Brain pericyte (primary cell): Measurements from ENCODE around the gene BATF.
"Not testable (repeated sequence)": the region's sequence is repeated elsewhere in the genome, so short reads cannot be mapped to it uniquely, and the experiment has no call there.

ENCODE experiments used
- DNase-seq: peaks from one replicate; pipeline ENCODE4 v3.0.0-alpha.2; 2012; ENCODE audit warnings: low read depth, low spot score

The BATF gene, protein sequence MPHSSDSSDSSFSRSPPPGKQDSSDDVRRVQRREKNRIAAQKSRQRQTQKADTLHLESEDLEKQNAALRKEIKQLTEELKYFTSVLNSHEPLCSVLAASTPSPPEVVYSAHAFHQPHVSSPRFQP

DNA sequence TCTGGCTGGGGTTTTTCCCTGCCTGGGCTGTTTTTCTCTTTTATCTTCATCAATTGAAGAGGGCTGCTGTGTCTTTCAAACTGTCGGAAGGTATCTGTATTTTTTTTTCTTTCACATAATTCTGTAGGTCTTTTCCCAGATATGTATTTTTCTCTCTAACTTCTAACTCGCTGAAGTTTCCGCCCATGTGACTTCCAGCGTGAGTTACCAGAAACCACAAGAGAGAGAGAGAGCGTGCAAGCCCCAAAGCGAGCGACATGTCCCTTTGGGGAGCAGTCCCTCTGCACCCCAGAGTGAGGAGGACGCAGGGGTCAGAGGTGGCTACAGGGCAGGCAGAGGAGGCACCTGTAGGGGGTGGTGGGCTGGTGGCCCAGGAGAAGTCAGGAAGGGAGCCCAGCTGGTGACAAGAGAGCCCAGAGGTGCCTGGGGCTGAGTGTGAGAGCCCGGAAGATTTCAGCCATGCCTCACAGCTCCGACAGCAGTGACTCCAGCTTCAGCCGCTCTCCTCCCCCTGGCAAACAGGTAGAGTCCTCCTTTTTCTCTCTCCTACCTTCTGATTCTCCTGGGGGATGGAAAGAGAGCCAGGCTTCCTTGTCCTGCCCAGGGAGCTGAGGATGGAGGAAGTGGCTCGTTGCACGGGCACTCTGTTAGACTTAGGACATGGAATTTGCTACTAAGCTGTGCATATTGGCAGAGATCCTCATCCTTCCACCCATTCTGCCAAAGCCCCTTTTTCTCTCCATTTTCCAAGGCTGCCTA, at the start of gene BATF:
TSS of gene BATF (plus strand) at position 246 of the 759 bp plus-strand sequence. CDS start at position 460, 214 bp downstream.
- no peak for DNase-seq

DNA sequence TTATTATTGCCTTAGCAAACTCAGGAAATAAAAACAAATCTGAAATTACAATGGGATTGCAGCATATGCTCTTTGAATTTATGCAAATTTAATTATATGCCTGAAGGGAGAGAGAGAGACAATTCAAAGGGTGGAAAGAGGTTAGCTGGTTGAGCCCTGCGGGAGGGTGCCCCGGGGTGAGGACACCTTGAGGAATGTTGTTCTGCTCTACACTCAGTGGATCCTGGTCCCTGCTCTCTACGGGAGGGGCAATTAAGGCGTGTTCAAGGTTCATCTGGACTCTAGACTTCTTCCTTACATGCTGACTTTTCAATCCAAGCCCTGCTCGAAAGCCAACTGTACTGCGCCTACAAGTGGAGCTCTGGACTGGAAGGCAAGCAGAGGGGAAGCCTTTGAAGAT, 48.1 kb upstream of the BATF start:
- not testable (repeated sequence) for DNase-seq

DNA sequence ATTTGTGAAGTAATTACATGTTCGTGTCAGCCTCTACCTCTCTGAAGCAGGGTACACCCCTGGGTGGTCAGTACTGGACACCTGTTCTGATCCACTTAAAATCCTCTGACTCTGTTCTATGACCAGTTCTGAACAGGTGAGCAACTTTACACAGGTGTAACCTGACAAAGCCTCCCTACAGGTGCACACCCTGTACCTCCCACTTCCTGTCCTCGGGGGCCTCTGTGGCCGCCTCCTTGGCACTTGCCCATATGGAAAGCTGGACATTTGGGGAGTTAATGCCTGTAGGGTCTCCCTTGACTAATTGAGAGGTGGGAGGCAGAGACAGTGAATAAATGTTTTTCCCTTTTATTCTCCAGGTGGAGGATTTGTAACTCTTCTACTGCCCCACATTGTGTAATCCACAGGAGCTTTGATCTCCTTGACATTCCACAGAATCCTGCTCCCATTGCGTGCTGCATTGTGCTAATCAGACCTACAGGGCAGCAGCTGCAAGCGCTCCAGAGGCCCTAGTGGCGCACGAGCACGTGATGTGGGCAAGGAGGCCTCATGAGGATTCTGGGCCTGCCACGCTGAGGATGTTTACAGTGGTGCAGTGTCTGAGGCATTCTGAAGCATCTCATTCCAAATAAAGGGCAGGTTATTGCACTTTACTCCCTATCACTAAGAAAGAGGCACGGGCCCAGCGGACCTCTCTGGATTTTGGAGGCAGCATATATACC, 45.8 kb upstream of the BATF start:
- DNase-seq: no peak

DNA sequence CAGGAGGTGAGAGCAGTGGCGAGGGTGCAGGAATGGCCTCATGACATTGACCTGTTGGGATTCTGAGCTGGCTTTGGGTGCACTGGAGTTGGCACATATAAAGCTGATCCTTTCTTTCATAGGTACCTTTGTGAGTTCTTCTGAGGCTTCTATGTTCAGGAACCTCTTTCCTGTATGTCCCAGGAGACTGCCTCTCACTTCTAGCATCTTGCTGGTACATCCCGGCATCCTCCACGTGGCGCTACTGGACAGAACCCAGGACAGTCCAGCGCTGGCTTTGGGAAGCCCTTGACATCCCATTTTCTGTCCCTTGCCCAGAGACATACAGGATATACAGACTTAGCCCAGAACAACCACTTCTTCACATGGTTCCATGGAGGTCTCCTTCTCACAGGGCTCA, 44.4 kb upstream of the BATF start:
- no peak for DNase-seq

DNA sequence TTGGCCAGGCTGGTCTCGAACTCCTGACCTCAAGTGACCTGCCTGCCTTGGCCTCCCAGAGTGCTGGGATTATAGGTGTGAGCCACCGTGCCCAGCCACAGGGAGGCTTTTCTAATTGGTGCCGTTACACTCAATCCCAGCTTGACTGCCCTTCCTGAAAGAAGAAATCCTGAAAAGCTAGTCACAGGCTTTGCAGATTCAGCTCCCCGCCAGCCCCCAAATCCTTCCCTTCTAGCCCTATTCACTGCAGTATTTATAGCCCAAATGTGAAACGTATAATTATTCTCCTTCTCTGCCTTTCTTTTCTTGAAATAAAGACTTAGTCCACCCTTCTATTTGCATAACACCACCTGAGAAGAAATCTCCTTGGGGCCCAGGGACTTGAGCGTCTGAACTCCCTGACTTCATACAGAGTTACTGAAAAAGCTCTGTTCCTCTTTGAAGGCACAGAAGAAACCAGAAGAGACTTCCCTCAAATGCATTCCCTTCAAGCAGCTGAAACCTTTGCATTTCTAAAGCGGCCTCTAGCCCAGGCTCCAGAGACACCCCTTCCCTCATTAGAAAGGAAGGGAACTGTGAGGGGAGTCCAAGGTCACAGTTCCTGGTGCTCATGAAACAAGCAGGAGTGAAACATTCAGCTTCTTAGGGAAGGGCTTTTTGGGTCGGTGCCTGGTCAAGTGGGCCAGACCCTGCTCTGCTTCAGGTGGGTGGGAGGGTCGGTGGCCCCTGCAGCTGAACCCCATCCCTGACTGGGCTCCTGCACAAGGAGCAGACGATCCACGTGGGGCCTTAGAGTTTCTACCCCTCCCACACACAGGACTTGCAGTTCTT, 42.3 kb upstream of the BATF start:
- DNase-seq: no peak

DNA sequence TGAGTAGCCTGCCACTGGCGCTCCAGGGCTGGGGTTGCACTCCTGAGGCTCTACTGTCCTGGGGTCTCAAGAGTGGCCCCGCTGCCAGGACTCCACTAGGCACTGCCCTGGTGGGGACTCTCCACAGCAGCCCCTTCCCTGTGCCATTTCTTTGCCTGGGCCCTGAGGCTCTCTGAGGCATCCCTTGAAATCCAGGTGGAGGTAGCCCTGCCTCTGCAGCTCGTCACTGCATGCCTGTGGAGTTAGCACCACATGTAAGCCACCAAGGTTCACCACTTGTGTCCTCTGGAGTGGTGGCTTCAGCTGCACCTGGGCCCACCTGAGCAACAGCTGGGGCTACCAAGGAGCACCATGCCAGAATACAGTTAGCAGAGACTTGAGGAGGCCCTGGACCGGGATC, 39.9 kb upstream of the BATF start:
- DNase-seq: no peak

DNA sequence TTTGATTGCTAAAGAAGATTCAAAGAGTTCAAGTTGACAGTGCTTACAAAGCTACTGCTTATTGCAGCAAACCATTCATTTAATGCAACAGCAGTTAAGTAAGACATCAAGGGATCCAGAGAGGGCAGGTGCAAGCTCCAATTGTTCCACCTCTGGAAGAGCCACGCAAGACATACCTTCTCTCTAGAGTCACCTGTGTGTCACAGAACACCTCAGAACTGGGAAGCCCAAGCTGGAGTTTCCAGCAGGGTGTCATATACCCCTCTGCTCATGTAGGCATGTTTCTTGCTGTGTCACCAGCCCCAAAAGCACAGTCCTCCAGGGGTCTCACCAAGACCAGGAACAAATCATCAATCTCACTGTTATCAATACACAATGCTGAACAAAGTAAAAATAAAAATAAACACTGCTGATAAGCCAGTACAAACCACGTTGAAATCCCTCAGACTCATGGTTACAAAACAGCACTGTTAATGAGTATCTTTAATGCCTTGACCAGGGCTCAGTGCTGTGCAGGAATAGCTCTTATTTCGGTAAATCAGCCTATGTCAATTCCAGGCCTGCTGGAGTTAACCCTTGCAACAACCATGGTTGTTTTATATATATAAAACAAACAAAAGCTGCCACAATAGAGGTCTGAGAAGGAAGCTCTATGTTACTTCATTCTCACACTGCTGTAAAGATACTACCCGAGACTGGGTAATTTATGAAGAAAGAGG, 37.4 kb upstream of the BATF start:
- no peak for DNase-seq

DNA sequence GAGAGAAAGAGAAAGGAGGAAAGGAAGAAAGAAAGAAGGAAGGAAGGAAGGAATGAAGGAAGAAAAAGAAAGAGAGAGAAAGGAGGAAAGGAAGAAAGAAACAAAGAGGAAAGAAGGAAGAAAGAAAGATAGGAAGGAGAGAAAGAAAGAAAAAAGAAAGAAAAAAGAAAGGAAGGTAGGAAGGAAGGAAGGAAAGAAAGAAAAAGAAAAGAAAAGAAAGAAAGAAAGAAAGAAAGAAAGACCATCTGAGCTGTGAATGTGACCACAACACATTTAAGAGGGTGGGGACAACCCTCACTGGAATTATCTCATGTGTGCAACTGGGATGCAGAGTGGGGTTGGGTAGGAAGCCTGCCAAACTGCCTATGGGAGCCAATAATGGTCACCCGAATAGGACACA, 36.0 kb upstream of the BATF start:
- no peak for DNase-seq

DNA sequence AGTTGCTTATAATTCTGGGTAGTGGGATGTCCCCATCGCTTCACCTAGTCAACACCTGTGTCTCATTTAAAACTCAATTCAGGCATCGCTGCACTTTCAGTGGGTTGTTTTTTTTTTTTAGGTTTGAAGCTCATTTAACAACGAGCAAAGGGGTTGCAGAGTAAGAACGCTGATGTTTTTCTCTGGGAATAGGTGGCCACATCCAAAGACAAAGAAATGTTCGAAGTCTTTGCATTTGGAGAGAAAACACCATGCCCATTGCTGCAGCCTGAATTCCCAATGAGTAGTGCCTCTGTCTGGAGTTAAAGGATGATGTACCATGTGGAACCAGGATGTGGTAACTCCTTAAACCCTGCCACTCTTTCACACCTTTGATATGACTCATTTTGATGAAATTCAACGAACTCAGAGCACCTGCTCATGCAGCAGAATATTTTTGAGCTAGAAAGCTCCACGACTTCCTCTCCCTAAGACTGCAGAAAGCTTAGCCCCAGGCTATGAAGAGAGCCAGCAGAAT, 35.1 kb upstream of the BATF start:
- DNase-seq: no peak

DNA sequence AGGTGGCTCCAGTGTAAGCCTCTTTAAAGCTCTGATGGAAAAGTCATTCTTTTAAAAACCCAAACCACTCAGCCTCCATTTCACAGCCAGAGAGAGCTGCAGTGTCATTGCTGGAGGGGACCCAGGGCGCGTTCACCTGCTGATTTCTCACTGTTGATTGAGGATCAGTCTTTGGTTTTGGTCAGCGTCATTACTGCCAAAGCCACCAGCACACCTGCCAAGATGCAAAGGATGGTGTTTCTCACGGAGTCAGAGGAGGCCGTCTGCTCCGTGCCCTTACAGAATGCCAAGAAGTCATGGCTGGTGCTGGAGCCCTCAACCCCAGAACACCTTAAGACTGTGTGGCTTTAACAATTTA, 32.8 kb upstream of the BATF start:
- no peak for DNase-seq

DNA sequence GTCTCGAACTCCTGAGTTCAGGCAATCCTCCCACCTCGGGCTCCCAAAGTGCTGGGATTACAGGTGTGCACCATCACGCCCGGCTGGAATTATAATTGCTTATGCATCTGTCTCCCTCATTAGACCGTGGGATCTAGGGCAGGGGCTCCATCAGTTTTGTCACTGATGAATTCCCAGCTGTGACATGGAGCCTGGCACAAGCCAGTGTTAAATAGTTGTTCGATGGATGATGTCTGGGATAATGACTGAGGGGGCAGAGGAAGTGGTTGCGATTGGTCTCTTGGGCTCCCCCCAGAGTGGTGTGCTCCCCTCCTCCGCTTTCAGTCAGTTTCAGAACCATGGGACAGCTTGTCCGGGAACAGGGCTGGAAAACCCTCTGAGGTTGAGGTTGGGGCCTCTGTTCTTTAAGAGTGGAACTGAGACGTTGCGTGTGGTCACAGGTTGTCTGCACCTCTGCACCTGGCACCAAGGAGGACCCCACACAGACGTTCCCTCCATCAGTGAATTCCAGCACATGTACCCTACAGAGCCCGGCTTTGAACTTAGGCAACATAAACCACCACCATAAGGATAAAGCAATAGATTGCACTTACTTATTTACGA, 30.8 kb upstream of the BATF start:
- DNase-seq: no peak

DNA sequence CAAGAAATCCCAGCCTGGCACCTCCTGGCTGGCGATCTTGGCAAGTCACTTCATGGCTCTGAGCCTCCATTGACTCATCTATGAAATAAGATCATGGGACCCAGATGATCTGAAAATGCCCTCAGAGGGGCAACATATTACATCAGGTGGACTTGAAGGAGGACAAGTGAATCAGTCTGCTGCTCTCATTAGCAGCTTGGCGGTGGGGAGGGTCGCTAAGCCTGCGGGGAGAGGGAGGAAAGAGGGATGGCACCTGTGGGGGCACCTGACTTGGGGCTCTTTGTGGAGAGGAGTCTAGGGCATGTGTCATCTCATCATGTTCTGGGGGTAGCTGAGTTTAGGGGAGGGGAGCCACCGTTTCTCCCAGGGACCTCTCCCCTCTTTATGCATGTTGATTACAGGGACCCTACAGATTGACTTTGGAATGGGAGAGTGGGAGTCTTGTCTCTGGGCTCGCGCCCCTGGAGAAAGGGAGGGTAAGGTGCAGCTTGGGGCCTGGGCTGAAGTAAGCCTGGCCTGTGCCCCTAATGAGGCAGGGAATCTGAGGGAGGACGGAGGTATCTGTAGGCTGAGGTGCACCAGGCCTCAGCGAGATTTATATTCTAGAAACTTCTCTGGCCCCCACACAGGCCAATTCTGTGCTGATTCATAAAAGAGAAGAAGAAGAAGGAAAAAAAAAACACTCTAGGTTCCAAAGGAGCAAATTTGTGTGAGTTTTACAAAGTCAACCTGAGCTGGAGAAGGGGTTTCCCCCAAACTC, 29.3 kb upstream of the BATF start:
- no peak for DNase-seq

DNA sequence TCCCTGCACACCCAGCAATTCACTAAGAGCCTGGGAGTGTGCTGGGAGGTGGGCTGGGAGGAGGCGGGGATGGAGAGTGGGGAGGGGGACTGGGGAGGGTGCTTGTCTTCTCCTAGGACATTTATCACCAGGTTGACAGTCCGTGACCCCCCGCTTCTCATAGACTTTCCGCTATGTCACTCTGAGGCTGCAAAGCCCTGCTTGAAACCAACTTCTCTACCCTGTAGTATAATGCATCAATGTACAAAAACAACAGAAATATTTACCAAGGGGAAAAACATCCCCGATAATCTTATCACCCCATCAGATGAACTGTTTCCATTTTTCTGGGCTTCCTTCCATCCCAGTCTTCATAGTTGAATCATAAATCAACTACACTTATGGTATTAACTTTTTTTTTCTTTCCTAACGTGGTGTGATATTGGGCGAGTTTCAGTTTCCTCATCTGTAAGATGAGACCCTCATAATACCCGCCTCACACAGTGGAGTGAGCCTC, 28.6 kb upstream of the BATF start:
- no peak for DNase-seq

DNA sequence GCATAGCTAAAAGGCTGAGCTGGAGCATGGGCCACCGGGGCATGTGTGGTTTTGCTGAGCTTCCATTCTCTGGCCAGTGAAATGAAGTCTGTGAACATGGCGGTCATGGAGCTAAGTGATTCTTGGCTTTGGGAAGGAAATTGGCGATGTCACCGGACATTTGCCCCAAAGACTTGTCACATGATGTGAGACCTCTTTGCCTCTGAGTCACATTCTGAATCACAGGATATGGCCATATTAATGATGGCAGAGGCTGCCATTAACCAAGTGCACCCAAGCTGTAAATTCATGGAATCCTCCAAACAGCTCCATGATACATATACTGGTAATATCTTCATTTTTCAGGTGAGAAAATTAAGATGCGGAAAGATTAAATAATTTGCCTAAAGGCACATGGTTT, 27.4 kb upstream of the BATF start:
- no peak for DNase-seq

DNA sequence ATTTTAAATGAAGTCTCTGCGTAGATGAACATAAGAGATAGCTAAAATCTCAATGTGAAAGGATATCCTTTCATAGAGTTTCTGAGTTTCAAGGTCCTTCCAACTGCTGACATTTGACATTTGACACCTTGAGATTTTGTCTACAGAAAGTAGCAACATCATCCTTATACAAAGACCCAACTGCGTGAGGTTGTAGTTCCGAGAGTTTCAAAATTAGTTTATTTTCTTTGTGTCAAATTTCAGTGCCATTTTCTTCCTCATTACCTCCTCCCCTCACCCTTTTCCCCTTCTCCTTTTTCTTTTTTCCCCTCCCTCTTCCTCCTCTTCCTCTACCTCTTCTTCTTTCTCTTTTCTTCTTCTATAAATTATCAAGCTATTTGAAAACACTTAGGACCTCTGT, 26.9 kb upstream of the BATF start:
- DNase-seq: no peak

DNA sequence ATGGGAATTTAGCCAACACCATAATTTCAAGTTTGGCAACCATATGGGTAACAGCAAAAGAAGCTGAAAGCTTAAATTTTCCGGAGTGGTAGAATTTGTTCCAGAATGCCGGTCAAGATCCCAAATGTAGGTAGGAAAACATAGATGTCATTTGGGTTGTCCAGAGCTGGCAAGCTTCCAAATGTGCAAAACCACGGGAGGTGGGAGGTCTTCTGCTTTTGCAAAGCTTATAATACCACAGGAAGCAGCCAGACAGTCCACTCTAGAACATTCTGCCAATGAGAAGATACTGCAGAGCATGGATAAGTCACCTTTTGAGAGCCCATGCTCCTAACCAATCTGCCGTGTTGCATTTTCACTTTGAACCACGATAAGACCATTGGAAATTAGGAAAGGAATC, 26.4 kb upstream of the BATF start:
- no peak for DNase-seq

DNA sequence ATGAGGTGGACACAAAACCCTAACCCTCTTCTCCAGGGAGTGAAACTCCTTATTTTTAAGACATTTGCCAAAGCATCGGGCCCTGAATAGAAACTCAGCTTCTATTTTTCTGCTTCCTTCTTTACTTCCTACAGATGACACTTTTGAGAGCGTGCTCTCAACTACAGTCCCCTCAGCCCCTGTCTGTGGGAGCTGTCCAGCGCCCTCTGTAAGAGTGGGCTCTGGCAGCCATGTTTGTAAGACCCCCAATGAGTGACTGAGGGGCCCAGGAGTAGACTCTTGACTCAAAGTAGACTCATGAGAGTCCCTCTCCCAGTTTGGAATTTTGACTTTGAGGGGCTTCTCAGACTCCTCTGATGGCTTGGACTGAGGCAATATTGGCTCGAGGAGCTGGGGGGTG, 25.5 kb upstream of the BATF start:
- no peak for DNase-seq

DNA sequence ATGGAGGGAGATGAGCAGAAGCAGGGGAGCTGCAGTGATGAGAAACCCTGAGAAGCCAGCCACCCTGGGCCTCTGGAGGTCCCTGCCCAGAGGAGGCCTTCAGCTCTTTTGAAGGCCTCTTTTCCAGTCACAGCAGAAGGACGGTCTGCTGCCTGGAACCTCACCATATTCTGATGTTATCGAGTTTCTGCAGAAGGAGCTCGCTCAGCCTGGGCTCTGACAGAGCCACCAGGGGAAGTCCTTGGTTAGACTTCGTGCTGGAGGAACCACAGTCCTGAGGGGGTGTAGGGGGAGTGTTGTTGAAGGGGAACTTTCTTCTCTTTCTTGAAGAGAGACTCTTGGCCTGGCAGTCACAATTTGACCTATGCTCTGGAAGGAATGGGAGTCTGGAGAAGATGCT, 25.1 kb upstream of the BATF start:
- no peak for DNase-seq

DNA sequence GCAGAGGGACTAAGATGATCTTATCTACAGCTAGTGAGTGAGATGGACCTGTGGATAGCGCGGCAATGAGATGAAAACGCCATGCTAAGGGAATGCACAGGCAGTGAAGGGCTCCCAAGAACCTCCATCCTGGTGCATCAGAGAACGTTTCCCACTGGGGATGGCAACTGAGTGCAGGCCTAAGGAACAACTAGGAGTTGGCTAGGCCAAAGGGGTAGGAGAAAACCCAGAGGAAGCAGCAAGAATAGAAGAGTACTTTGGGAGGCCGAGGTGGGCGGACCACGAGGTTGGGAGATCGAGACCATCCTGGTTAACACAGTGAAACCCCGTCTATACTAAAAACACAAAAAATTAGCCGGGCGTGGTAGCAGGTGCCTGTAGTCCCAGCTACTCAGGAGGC, 24.6 kb upstream of the BATF start:
- no peak for DNase-seq
